A549 treated with Mapracorat at 1 μM for 4 hours (cell line): Measurements from ENCODE around the gene NUDT15. TPM values are rescaled to one million over a fixed set of nuclear protein-coding genes. Genes with fewer than 3 reads are reported as not detected.

Source experiments
- total RNA-seq: library from RNA; stranded (reverse); fragments of 200-300 nt; extraction: Qiagen RNA extraction; gene quantifications from 5 replicates; pipeline ENCODE4 v1.2.3, GENCODE V29; 2022

NUDT15 gene
- total RNA-seq, result 25.3 to 27.6 TPM (median 27.1 TPM) in 5 replicates

DNA sequence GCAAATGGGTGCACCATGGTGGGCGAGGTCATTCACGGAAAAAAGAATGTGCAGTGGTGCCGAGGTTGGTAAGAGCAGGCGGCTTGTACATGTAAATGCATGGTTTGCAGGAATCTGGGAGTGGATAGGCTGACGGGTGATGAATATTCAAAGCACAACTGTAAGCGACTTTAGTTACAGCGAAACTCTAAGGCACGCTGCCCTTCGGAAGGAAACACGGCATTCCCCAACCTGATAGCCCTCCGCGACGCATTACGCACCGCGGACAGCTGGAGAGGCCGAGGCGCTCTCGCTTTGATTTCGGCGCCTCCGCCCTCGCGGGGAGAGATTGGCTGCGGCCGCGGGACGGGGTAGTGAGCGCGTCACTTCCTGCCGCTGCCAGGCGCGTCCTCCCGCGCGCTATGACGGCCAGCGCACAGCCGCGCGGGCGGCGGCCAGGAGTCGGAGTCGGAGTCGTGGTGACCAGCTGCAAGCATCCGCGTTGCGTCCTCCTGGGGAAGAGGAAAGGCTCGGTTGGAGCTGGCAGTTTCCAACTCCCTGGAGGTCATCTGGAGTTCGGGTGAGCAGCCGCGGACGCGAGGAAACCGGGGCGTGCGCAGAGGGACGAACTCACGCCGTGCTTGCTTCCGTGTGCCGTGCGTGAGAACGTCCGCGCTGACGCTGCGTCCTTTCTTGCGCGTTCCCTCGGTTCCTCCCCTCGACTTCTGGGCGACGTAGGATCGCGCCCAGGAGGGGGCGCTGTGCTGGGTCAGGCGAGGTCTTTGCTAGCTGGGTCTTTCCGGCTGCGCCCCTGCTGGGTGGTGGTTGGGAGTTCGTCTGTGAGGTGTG is at the start of gene NUDT15:
Gene NUDT15 (plus strand): TSS at position 381 of the 828 bp plus-strand sequence. CDS start 21 bp downstream, at position 402.

DNA sequence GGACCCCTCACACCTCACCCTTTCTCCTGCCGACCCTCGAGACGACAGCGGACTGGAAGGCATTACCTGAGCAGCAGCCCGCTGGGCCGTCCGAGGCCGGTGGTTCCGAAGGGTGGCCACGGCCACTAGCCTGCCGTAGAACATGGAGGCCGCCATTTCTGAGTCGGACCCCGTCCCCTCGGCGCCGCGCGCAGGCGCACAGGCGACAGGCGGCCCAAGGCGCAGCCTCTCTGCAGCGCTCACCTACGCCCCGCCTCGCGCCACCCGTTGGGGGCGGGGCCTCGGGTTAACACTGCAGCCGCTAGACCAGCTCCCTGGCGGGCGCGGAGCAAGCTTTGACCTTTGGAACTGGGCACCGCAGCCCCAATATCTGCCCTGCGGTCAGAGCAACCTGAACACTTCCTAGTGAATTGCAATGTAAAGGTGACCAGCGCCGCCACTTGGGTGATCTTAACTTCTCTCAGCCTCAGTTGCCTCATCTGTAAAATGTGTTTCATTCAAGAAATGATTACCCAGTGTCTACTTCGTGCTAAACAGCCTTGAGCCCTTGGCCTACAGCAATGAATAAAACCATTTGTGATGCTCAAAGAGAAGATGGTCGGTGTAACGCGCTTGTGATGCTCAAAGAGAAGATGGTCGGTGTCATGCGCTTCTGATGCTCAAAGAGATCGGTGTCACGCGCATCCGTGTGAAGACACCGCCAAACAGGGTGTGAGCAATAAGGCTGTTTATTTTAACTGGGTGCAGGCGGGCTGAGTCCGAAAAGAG is 36.2 kb upstream of the NUDT15 start, which contains the start of gene SUCLA2:
Gene SUCLA2 (minus strand): TSS at position 160 of the 768 bp plus-strand sequence. CDS start 4 bp downstream, at position 156.

DNA sequence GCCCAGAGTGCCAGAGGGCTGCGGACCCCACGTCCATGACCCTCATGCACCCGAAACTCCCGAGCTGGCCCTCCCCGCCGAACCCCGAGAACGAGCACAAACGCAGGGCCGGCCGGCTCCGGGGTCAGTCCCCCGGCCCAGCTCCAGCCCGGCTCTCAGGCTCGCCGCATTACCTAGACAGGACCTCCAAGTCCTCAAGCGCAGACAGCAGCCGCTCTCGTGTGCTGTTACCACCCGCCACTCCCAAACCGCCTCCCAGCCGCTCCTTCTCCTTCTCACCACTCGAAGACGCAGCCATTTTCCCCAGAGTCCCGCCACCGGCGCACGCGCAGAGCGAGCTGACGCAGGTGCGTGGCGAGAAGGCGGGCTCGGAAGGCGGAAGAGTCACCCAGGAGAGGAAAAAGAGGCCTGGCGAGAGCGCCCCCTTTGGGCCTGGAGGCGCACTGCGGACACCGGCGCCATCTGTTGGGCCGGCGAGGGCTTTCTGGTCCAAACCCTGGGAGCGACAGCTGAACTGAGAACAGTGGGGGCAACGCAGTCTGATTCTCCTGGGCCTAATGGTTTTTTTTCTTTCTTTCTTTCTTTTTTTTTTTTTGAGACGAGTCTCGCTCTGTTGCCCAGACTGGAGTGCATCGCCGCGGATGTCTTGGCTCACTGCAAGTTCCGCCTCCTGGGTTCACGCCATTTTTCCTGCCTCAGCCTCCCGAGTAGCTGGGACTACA is 57.4 kb downstream of the NUDT15 start, which contains the start of gene MED4:
Gene MED4 (minus strand): TSS at position 324 of the 722 bp plus-strand sequence. CDS start 26 bp downstream, at position 298.

Other genes with a start within 250 kb of the NUDT15 start
- gene SUCLA2, start 36.5 kb upstream of the NUDT15 start, total RNA-seq, result 22.4 to 29.1 TPM (median 28.0 TPM) in 5 replicates
- 32.8 to 43.9 TPM (median 37.0 TPM) in 5 replicates for gene MED4, start 57.4 kb downstream of the NUDT15 start, total RNA-seq
- 119 to 184 TPM (median 151 TPM) in 5 replicates for gene ITM2B, start 195.5 kb downstream of the NUDT15 start, total RNA-seq